Liver (tissue), 3 donors: ENCODE data around the gene FBXO28.

Source experiments
- ATF3 ChIP-seq: IDR thresholded peaks from 2 replicates; pipeline ENCODE4 v1.6.1; 2016; ENCODE audit warnings: antibody characterized with exemption
- CTCF ChIP-seq: fragments of 150-350 bp; IDR thresholded peaks from 2 replicates; pipeline ENCODE4 v1.5.1; 2017; ENCODE audit warnings: improper control_type of control experiment, low read depth, low read length; ENCODE audit not compliant: missing input control
- FOXA1 ChIP-seq: IDR thresholded peaks from 2 replicates; pipeline ENCODE4 v1.6.1; 2016; ENCODE audit warnings: antibody characterized with exemption
- FOXA2 ChIP-seq: IDR thresholded peaks from 2 replicates; pipeline ENCODE4 v1.6.1; 2016; ENCODE audit warnings: antibody characterized with exemption
- JUND ChIP-seq, 2 donors: IDR thresholded peaks; 2 replicates each; pipeline ENCODE4 v1.6.1; 2016; ENCODE audit warnings: antibody characterized with exemption in 2 of 2
- MAX ChIP-seq: IDR thresholded peaks from 2 replicates; pipeline ENCODE4 v1.6.1; 2016; ENCODE audit warnings: antibody characterized with exemption
- NR2F2 ChIP-seq: IDR thresholded peaks from 2 replicates; pipeline ENCODE4 v1.6.1; 2016; ENCODE audit warnings: antibody characterized with exemption
- RAD21 ChIP-seq, 2 donors: IDR thresholded peaks; 2 replicates each; pipeline ENCODE4 v1.6.1; 2016; ENCODE audit warnings: antibody characterized with exemption in 2 of 2, mild to moderate bottlenecking in 2 of 2
- YY1 ChIP-seq: IDR thresholded peaks from 2 replicates; pipeline ENCODE4 v1.6.1; 2016; ENCODE audit warnings: antibody characterized with exemption, mild to moderate bottlenecking
- donor health status: healthy.
- donor health status: healthy.

GRCh38 chr1:224177356-224177999, 63.6 kb downstream of the FBXO28 start:
- no peak for TF ChIP-seq FOXA2
- TF ChIP-seq MAX = no peak
- no peak for TF ChIP-seq CTCF
- TF ChIP-seq RAD21 (IDR thresholded peaks at IDR 0.05) = no peak
- TF ChIP-seq FOXA1 = no peak
- TF ChIP-seq YY1 = no peak
- no peak for TF ChIP-seq JUND (IDR thresholded peaks at IDR 0.05)
- TF ChIP-seq ATF3 = no peak
- no peak for TF ChIP-seq NR2F2
